ENCODE measurements around the gene NUP42. TPM values are rescaled to one million over a fixed set of nuclear protein-coding genes. Genes with fewer than 3 reads are reported as not detected.
A peak's percentile ranks its signal among the peaks of the same experiment; 100 is the strongest.

NUP42 gene, protein sequence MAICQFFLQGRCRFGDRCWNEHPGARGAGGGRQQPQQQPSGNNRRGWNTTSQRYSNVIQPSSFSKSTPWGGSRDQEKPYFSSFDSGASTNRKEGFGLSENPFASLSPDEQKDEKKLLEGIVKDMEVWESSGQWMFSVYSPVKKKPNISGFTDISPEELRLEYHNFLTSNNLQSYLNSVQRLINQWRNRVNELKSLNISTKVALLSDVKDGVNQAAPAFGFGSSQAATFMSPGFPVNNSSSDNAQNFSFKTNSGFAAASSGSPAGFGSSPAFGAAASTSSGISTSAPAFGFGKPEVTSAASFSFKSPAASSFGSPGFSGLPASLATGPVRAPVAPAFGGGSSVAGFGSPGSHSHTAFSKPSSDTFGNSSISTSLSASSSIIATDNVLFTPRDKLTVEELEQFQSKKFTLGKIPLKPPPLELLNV
- total RNA-seq, result 10 to 100 TPM; 29.7 to 44.8 (median 31.9) TPM

DNA sequence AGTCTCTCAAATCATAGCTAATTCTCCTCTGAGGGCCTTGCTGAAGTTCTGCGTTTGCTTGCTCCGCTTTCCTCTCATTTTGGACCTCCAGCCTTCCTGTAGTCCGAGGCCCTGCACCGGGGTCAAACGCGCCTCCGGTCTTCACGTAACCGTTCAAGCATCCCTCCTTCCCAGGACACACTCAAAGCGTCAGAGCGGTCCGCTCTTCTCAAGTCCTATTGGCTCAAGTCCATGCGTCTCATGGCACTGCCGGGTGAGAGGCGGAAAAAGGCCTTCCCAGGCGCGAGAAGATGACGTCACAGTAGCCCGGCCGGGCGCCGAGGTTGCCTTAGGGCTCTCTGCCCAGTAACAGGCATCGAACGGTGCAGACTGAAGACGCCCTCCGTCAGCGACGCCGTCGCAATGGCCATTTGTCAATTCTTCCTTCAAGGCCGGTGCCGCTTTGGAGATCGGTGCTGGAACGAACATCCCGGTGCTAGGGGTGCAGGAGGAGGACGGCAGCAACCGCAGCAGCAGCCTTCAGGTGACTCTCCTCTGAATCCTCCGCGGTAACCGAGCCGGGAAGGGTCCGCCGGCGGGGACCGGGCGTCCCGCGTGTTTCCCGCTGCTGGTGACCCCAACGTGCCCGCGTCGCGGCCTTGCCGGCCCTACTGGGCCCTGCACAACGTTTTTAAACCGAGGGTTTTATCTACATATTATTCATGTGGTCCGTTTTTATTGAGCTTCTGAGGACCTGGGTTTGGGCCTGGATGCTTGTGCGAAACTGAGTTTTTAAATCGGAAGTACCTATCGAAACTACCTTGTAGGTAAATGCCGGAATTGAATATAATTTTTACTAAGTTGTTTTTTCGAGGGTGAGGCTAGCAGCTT is at the start of gene NUP42:
Gene NUP42, plus strand, starts transcription at position 365 of the 870 bp plus-strand sequence. Its CDS starts 38 bp downstream, at position 403.
- H3K9me3 Mint-ChIP-seq, result no peaks in the 10 kb centered on the region
- peak; percentile 96 to 98 for ATAC-seq
- DNase-seq, result peak; percentile 94
- peaks cover 37% of the 10 kb centered on the region for H3K4me1 Mint-ChIP-seq (ENCODE audit: low read depth)
- H3K4me3 Mint-ChIP-seq, result peak within 1 kb of the TSS; percentile 89
- H3K36me3 Mint-ChIP-seq (ENCODE audit: insufficient read depth), result peaks cover 10% of the 10 kb centered on the region
- H3K27me3 Mint-ChIP-seq (ENCODE audit: low read depth), result no peaks in the 10 kb centered on the region

DNA sequence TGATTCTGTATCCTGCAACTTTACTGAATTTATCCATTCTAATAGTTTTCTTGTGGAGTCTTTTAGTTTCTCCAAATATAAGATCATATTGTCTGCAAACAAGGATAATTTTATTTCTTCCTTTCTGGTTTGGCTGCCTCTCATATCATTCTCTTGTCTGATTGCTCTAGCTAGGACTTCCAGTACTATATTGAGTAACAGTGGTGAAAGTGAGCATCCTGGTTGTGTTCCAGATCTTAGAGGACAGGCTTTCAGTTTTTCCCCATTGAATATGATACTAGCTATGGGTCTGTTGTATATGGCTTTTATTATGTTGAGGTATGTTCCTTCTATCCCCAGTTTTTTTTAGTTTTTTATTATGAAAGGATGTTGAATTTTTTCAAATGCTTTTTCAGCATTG is 48.1 kb upstream of the NUP42 start:
- H3K4me1 Mint-ChIP-seq (ENCODE audit: low read depth), result no peaks in the 10 kb centered on the region
- no peak for ATAC-seq
- no peaks in the 10 kb centered on the region for H3K27me3 Mint-ChIP-seq (ENCODE audit: low read depth)
- H3K36me3 Mint-ChIP-seq (ENCODE audit: insufficient read depth), result peaks cover 23% of the 10 kb centered on the region
- peaks cover 5% of the 10 kb centered on the region for H3K9me3 Mint-ChIP-seq
- no peak overlapping the region for H3K4me3 Mint-ChIP-seq
- DNase-seq, result no peak

GRCh38 chr7:23135755-23136154 is 46.1 kb upstream of the NUP42 start:
- Mint-ChIP-seq H3K36me3 (ENCODE audit: insufficient read depth) (peaks cover 23% of the 10 kb centered on the region), H3K4me1 (ENCODE audit: low read depth) (no peaks in the 10 kb centered on the region), H3K9me3 (peaks cover 5% of the 10 kb centered on the region), H3K27me3 (ENCODE audit: low read depth) (no peaks in the 10 kb centered on the region), H3K4me3 (no peak overlapping the region)
- ATAC-seq (no peak), DNase-seq (no peak)

DNA sequence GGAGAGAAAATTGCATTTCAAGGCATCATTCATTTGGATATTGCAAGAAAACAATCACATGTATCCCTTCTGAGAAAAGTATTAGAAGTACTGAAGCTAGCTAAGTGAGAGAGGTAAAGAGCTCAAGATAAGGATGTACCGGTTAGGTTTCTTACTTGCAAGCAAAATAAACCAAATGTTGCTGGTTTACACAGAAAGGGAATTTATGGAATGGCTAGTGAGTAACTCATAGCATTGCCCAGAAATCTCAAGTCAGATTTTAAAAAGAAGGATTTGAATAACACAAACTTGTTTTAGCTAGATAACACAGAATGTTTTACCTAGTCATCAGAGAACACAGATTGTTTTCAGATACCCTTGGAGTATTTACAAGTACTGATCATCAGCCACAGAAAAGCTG is 45.6 kb upstream of the NUP42 start:
- peaks cover 23% of the 10 kb centered on the region for H3K36me3 Mint-ChIP-seq (ENCODE audit: insufficient read depth)
- H3K9me3 Mint-ChIP-seq, result peaks cover 5% of the 10 kb centered on the region
- H3K4me1 Mint-ChIP-seq (ENCODE audit: low read depth), result no peaks in the 10 kb centered on the region
- DNase-seq (no peak), ATAC-seq (no peak)
- H3K27me3 Mint-ChIP-seq (ENCODE audit: low read depth), result no peaks in the 10 kb centered on the region
- no peak overlapping the region for H3K4me3 Mint-ChIP-seq

DNA sequence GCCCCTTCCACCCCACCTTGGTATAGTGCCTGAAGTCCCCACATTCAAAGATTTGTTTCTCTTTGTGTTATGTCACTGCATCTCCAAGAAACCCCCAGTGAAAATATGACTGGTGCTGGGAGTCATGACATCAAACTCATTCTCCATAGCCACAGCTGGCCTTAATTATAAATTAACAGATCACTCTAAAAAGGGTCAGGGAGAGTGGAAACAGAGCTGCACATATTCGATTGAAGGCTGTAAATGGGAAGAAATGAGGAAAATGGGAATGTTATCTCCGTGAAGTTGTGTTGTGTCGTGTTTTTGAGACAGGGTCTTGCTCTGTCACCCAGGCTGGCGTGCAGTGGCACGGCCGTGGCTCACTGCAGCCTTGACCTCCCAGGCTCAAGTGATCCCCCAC is 24.2 kb upstream of the NUP42 start:
- Mint-ChIP-seq H3K27me3 (ENCODE audit: low read depth) (no peaks in the 10 kb centered on the region), H3K4me3 (no peak overlapping the region), H3K36me3 (ENCODE audit: insufficient read depth) (peaks cover 23% of the 10 kb centered on the region), H3K4me1 (ENCODE audit: low read depth) (no peaks in the 10 kb centered on the region), H3K9me3 (no peaks in the 10 kb centered on the region)
- no peak for DNase-seq
- ATAC-seq, result no peak

DNA sequence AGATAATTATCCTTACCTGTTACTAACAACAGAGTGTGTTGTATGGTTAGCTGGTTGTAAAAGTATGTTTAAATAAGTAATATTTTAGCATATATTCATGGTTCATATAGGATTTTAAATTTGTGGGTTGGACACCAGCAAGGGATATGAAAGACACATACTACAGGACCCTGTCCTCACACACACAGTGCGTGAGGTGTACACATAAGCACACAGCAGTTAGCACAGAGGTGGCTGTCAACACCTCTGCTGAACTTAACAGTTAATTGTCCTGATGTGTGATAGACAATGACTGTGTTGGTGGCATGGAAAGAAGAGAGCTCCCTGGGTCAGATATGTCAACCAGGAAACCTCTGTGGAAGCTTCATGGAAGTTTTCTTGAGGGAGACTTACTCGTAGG is 23.3 kb upstream of the NUP42 start:
- Mint-ChIP-seq H3K9me3 (no peaks in the 10 kb centered on the region), H3K4me3 (no peak overlapping the region), H3K36me3 (ENCODE audit: insufficient read depth) (peaks cover 21% of the 10 kb centered on the region), H3K4me1 (ENCODE audit: low read depth) (no peaks in the 10 kb centered on the region), H3K27me3 (ENCODE audit: low read depth) (no peaks in the 10 kb centered on the region)
- DNase-seq (no peak), ATAC-seq (no peak)

DNA sequence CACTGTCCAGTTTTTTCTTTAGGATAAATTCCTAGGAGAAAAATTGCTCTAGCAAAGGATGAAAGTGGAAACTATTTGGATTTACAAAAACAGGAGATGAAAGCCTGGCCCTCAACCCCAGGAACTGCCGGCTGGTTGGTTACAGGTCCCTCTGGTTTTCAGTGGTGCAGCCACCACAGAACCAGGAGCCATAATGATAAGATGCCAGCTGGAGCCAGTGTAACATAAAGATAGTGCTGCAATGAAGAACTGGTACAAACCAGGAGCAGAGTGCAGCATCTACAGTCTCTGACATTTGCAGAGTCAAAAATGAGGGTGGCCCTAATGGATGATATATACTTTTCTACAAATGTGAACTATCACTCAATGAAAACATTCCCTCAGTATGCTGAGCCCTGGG is 20.4 kb upstream of the NUP42 start:
- no peak for DNase-seq
- peaks cover 16% of the 10 kb centered on the region for H3K36me3 Mint-ChIP-seq (ENCODE audit: insufficient read depth)
- no peaks in the 10 kb centered on the region for H3K27me3 Mint-ChIP-seq (ENCODE audit: low read depth)
- no peaks in the 10 kb centered on the region for H3K4me1 Mint-ChIP-seq (ENCODE audit: low read depth)
- H3K4me3 Mint-ChIP-seq, result no peak overlapping the region
- no peak for ATAC-seq
- H3K9me3 Mint-ChIP-seq, result no peaks in the 10 kb centered on the region

GRCh38 chr7:23164846-23165245 is 17.0 kb upstream of the NUP42 start:
- Mint-ChIP-seq H3K4me3 (no peak overlapping the region), H3K9me3 (no peaks in the 10 kb centered on the region), H3K36me3 (ENCODE audit: insufficient read depth) (peaks cover 3% of the 10 kb centered on the region), H3K4me1 (ENCODE audit: low read depth) (no peaks in the 10 kb centered on the region), H3K27me3 (ENCODE audit: low read depth) (no peaks in the 10 kb centered on the region)
- ATAC-seq (no peak), DNase-seq (no peak)

DNA sequence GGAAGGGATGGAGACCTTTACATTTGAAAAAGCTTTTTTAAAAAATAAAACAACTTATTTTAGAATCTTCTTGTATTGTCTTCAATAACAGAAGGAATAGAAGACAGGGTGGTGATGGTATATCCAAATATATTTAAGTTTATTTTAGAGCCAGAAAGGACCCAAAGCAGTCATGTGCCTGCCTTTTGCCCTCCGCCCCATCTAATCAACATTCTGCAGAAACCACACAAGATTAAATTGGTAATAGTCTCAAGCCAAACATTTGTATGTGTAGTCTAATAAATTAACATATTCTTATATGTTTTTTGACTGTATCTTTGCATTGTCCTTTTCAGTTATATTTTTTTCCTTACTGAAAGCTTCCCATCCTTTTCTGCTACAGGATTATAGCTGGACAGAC is 16.5 kb upstream of the NUP42 start:
- H3K4me3 Mint-ChIP-seq, result no peak overlapping the region
- ATAC-seq (no peak), DNase-seq (no peak)
- no peaks in the 10 kb centered on the region for H3K9me3 Mint-ChIP-seq
- H3K27me3 Mint-ChIP-seq (ENCODE audit: low read depth), result no peaks in the 10 kb centered on the region
- no peaks in the 10 kb centered on the region for H3K4me1 Mint-ChIP-seq (ENCODE audit: low read depth)
- peaks cover 3% of the 10 kb centered on the region for H3K36me3 Mint-ChIP-seq (ENCODE audit: insufficient read depth)

- Mint-ChIP-seq H3K4me1 (ENCODE audit: low read depth) (no peaks in the 10 kb centered on the region), H3K4me3 (no peak overlapping the region), H3K27me3 (ENCODE audit: low read depth) (no peaks in the 10 kb centered on the region), H3K9me3 (no peaks in the 10 kb centered on the region), H3K36me3 (ENCODE audit: insufficient read depth) (peaks cover 10% of the 10 kb centered on the region)
- ATAC-seq (no peak), DNase-seq (no peak)
Observed at GRCh38 chr7:23167691-23168090, 14.2 kb upstream of the NUP42 start.

- ATAC-seq, result no peak
- no peaks in the 10 kb centered on the region for H3K27me3 Mint-ChIP-seq (ENCODE audit: low read depth)
- no peaks in the 10 kb centered on the region for H3K4me1 Mint-ChIP-seq (ENCODE audit: low read depth)
- H3K4me3 Mint-ChIP-seq, result no peak overlapping the region
- no peak for DNase-seq
- peaks cover 10% of the 10 kb centered on the region for H3K36me3 Mint-ChIP-seq (ENCODE audit: insufficient read depth)
- no peaks in the 10 kb centered on the region for H3K9me3 Mint-ChIP-seq
Observed at GRCh38 chr7:23168111-23168885, 13.6 kb upstream of the NUP42 start.

DNA sequence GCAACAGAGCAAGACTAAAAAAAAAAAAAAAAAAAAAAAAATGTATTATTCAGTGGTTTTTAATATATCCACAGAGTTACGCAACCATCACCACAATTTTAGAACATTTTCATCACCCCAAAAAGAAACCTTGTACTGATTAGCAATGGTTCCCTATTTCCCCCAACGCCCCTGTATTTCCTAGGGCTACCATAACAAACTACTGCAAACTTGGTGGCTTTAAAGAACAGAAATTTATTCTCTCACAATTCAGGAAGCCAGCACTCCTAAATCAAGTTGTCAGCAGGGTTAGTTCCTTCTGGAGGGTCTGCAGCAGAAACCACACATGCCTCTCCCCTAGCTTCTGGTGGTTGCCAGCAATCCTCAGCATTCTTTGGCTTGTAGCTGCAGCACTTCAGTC is 5.9 kb upstream of the NUP42 start:
- Mint-ChIP-seq H3K4me1 (ENCODE audit: low read depth) (peaks cover 7% of the 10 kb centered on the region), H3K36me3 (ENCODE audit: insufficient read depth) (peaks cover 3% of the 10 kb centered on the region), H3K27me3 (ENCODE audit: low read depth) (no peaks in the 10 kb centered on the region), H3K4me3 (no peak overlapping the region), H3K9me3 (no peaks in the 10 kb centered on the region)
- DNase-seq (no peak), ATAC-seq (no peak)

- Mint-ChIP-seq H3K4me3 (peak overlapping the region; percentile 89), H3K4me1 (ENCODE audit: low read depth) (peaks cover 37% of the 10 kb centered on the region), H3K9me3 (no peaks in the 10 kb centered on the region), H3K27me3 (ENCODE audit: low read depth) (no peaks in the 10 kb centered on the region), H3K36me3 (ENCODE audit: insufficient read depth) (peaks cover 11% of the 10 kb centered on the region)
- ATAC-seq (no peak), DNase-seq (no peak)
Observed at GRCh38 chr7:23183279-23184012, 1.6 kb downstream of the NUP42 start.

DNA sequence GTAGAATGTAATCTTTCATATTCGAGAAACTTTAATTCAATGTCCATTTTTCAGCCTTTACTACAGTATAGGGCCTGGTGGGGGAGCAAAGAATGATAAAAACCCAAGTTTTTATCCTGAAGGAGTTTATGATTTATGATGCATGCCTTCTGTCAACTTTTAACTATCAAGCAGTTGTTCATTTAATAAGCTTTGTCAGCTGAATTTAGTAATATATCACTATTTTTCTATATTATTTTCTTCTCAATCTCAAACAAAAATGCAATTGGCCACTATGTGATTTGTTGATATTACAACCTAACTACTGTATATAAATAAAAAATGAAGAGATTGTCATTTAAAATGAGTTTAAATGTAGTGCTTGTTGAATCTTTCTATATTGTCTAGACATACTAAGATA is 2.4 kb downstream of the NUP42 start:
- Mint-ChIP-seq H3K27me3 (ENCODE audit: low read depth) (no peaks in the 10 kb centered on the region), H3K9me3 (no peaks in the 10 kb centered on the region), H3K4me3 (peak overlapping the region; percentile 70), H3K36me3 (ENCODE audit: insufficient read depth) (peaks cover 13% of the 10 kb centered on the region), H3K4me1 (ENCODE audit: low read depth) (peaks cover 37% of the 10 kb centered on the region)
- DNase-seq (no peak), ATAC-seq (no peak)

Measured in activated T-cell treated with anti-CD3 and anti-CD28 coated beads, Interleukin-2, amount 50 U/mL, for 4 hours (primary cell).